Measurements from ENCODE around the gene AAMDC. TPM values are rescaled to one million over a fixed set of nuclear protein-coding genes. Genes with fewer than 3 reads are reported as not detected.

The AAMDC gene
- total RNA-seq, 1 experiment from 2014 or later: 22.8 TPM

DNA sequence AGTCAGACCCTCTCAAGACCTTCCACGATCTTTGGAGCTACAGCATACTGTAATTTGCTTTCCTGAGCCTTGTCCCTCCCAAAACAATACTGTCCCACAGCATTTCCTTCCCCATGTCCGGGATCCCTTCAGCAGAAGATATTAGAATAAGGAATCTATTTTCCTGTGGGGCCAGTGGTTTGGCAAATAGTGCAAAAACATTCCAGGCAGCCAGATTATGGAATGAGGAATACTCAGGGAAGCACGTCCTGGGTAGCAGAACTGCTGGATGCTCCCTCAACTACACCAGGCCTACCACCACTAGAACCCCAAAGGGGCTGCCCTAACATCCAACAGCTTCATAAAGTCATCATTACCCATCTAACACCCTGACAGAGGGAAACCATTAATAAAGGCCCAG, 61.5 kb downstream of the AAMDC start (continued):
- TF ChIP-seq, protein P1, sequence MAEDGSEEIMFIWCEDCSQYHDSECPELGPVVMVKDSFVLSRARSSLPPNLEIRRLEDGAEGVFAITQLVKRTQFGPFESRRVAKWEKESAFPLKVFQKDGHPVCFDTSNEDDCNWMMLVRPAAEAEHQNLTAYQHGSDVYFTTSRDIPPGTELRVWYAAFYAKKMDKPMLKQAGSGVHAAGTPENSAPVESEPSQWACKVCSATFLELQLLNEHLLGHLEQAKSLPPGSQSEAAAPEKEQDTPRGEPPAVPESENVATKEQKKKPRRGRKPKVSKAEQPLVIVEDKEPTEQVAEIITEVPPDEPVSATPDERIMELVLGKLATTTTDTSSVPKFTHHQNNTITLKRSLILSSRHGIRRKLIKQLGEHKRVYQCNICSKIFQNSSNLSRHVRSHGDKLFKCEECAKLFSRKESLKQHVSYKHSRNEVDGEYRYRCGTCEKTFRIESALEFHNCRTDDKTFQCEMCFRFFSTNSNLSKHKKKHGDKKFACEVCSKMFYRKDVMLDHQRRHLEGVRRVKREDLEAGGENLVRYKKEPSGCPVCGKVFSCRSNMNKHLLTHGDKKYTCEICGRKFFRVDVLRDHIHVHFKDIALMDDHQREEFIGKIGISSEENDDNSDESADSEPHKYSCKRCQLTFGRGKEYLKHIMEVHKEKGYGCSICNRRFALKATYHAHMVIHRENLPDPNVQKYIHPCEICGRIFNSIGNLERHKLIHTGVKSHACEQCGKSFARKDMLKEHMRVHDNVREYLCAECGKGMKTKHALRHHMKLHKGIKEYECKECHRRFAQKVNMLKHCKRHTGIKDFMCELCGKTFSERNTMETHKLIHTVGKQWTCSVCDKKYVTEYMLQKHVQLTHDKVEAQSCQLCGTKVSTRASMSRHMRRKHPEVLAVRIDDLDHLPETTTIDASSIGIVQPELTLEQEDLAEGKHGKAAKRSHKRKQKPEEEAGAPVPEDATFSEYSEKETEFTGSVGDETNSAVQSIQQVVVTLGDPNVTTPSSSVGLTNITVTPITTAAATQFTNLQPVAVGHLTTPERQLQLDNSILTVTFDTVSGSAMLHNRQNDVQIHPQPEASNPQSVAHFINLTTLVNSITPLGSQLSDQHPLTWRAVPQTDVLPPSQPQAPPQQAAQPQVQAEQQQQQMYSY (CRISPR knock-in tag; IDR thresholded peaks at IDR 0.05): no peak
- TF ChIP-seq, protein P2, sequence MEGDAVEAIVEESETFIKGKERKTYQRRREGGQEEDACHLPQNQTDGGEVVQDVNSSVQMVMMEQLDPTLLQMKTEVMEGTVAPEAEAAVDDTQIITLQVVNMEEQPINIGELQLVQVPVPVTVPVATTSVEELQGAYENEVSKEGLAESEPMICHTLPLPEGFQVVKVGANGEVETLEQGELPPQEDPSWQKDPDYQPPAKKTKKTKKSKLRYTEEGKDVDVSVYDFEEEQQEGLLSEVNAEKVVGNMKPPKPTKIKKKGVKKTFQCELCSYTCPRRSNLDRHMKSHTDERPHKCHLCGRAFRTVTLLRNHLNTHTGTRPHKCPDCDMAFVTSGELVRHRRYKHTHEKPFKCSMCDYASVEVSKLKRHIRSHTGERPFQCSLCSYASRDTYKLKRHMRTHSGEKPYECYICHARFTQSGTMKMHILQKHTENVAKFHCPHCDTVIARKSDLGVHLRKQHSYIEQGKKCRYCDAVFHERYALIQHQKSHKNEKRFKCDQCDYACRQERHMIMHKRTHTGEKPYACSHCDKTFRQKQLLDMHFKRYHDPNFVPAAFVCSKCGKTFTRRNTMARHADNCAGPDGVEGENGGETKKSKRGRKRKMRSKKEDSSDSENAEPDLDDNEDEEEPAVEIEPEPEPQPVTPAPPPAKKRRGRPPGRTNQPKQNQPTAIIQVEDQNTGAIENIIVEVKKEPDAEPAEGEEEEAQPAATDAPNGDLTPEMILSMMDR (IDR thresholded peaks at IDR 0.05): no peak
- TF ChIP-seq, protein P3, sequence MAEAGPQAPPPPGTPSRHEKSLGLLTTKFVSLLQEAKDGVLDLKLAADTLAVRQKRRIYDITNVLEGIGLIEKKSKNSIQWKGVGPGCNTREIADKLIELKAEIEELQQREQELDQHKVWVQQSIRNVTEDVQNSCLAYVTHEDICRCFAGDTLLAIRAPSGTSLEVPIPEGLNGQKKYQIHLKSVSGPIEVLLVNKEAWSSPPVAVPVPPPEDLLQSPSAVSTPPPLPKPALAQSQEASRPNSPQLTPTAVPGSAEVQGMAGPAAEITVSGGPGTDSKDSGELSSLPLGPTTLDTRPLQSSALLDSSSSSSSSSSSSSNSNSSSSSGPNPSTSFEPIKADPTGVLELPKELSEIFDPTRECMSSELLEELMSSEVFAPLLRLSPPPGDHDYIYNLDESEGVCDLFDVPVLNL (CRISPR knock-in tag; IDR thresholded peaks at IDR 0.05; ENCODE audit: borderline replicate concordance, low read depth): no peak
- TF ChIP-seq, protein P4, sequence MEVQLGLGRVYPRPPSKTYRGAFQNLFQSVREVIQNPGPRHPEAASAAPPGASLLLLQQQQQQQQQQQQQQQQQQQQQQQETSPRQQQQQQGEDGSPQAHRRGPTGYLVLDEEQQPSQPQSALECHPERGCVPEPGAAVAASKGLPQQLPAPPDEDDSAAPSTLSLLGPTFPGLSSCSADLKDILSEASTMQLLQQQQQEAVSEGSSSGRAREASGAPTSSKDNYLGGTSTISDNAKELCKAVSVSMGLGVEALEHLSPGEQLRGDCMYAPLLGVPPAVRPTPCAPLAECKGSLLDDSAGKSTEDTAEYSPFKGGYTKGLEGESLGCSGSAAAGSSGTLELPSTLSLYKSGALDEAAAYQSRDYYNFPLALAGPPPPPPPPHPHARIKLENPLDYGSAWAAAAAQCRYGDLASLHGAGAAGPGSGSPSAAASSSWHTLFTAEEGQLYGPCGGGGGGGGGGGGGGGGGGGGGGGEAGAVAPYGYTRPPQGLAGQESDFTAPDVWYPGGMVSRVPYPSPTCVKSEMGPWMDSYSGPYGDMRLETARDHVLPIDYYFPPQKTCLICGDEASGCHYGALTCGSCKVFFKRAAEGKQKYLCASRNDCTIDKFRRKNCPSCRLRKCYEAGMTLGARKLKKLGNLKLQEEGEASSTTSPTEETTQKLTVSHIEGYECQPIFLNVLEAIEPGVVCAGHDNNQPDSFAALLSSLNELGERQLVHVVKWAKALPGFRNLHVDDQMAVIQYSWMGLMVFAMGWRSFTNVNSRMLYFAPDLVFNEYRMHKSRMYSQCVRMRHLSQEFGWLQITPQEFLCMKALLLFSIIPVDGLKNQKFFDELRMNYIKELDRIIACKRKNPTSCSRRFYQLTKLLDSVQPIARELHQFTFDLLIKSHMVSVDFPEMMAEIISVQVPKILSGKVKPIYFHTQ (CRISPR knock-in tag; IDR thresholded peaks at IDR 0.05): no peak
- TF ChIP-seq, protein P5, sequence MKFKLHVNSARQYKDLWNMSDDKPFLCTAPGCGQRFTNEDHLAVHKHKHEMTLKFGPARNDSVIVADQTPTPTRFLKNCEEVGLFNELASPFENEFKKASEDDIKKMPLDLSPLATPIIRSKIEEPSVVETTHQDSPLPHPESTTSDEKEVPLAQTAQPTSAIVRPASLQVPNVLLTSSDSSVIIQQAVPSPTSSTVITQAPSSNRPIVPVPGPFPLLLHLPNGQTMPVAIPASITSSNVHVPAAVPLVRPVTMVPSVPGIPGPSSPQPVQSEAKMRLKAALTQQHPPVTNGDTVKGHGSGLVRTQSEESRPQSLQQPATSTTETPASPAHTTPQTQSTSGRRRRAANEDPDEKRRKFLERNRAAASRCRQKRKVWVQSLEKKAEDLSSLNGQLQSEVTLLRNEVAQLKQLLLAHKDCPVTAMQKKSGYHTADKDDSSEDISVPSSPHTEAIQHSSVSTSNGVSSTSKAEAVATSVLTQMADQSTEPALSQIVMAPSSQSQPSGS (CRISPR knock-in tag; IDR thresholded peaks at IDR 0.05; ENCODE audit: borderline replicate concordance, low read depth): no peak
- TF ChIP-seq EMX1 (CRISPR knock-in tag; IDR thresholded peaks at IDR 0.05): no peak
- no peak for TF ChIP-seq GRHL2 (CRISPR knock-in tag; IDR thresholded peaks at IDR 0.05; ENCODE audit: insufficient replicate concordance, severe bottlenecking)
- TF ChIP-seq, protein P6, sequence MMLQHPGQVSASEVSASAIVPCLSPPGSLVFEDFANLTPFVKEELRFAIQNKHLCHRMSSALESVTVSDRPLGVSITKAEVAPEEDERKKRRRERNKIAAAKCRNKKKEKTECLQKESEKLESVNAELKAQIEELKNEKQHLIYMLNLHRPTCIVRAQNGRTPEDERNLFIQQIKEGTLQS (CRISPR knock-in tag; conservative IDR thresholded peaks at IDR 0.05): no peak
- no peak for TF ChIP-seq ELF4 (CRISPR knock-in tag; IDR thresholded peaks at IDR 0.05; ENCODE audit: low read depth)
- TF ChIP-seq, protein P7, sequence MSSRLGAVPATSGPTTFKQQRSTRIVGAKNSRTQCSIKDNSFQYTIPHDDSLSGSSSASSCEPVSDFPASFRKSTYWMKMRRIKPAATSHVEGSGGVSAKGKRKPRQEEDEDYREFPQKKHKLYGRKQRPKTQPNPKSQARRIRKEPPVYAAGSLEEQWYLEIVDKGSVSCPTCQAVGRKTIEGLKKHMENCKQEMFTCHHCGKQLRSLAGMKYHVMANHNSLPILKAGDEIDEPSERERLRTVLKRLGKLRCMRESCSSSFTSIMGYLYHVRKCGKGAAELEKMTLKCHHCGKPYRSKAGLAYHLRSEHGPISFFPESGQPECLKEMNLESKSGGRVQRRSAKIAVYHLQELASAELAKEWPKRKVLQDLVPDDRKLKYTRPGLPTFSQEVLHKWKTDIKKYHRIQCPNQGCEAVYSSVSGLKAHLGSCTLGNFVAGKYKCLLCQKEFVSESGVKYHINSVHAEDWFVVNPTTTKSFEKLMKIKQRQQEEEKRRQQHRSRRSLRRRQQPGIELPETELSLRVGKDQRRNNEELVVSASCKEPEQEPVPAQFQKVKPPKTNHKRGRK (CRISPR knock-in tag; IDR thresholded peaks at IDR 0.05; ENCODE audit: borderline replicate concordance): no peak

DNA sequence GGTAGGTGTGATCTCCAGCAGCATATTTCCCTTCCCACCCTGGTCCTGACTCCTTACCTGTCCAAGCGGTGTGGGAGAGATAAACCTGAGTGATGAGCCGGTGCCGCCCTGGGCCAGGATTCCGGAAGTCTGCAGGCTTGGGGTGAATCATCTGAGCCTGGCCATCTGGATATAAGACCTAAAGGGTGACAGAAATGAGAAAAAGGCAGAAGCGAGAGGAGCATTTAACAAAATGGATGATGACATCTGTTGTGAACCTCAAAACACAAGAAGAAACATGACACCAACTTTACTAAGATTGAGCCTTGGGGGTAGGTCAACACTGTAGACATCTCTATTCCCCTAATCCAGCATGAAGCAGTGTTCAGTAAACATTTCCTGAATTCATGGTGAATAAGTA, 62.8 kb downstream of the AAMDC start:
- TF ChIP-seq KAT7 (CRISPR knock-in tag; IDR thresholded peaks at IDR 0.05; ENCODE audit: borderline replicate concordance): no peak
- ChIA-PET POLR2A (no interaction called here), CTCF (no interaction called here)
- H3K4me1 Mint-ChIP-seq: no peaks in the 10 kb centered on the region
- DNase-seq (ENCODE audit: low spot score): no peak
- H3K27ac Mint-ChIP-seq: no peak overlapping the region
- peaks cover 27% of the 10 kb centered on the region for H3K36me3 Mint-ChIP-seq
- no peak for ATAC-seq
- H3K27me3 Mint-ChIP-seq (ENCODE audit: low read depth): no peaks in the 10 kb centered on the region
- no peaks in the 10 kb centered on the region for H3K9me3 Mint-ChIP-seq
- H3K4me3 Mint-ChIP-seq: no peak overlapping the region

All from WTC11 (cell line).